HEK293 (cell line): ENCODE data around the gene ABR.

ENCODE experiments used
- CTCF ChIA-PET: fragments of 350-600 bp; formaldehyde crosslinking; extraction: SDS; loops from one replicate; lab custom pipeline; 2021; ENCODE audit warnings: antibody characterized with exemption; lab: Yijun Ruan, JAX
- POLR2A ChIA-PET: fragments of 300-600 bp; formaldehyde crosslinking; extraction: SDS; loops from one replicate; lab custom pipeline; 2020; ENCODE audit warnings: antibody characterized with exemption, inconsistent platforms; lab: Yijun Ruan, JAX
- H3K27ac ChIP-seq: fragments of 200-500 bp; sonication (Bioruptor generic); 2 replicates; pipeline ENCODE4 v1.5.1; 2014; ENCODE audit warnings: low read depth, low read length, control low read depth, inconsistent platforms; ENCODE audit errors: extremely low read depth
- H3K36me3 ChIP-seq, 2 experiments: fragments of 200-500 bp in 1 of 2; sonication (Bioruptor generic) in 1 of 2; 1 replicate in 1 of 2; 2 replicates in 1 of 2; pipeline ENCODE4 v1.5.1; 2014 to 2017; ENCODE audit warnings: inconsistent platforms in 2 of 2, low read length in 2 of 2; ENCODE audit not compliant: control insufficient read depth in 2 of 2, insufficient read depth in 1 of 2
- H3K4me1 ChIP-seq: fragments of 200-500 bp; sonication (Bioruptor generic); 2 replicates; pipeline ENCODE4 v1.5.1; 2014; ENCODE audit warnings: mild to moderate bottlenecking, low read length, inconsistent platforms; ENCODE audit not compliant: control insufficient read depth, insufficient read depth
- H3K4me3 ChIP-seq: 2 replicates; pipeline ENCODE4 v1.5.1; 2011; ENCODE audit warnings: low read depth, mild to moderate bottlenecking, control low read depth, low read length, moderate library complexity
- H3K9me3 ChIP-seq: fragments of 200-500 bp; sonication (Bioruptor generic); 2 replicates; pipeline ENCODE4 v1.5.1; 2014; ENCODE audit warnings: low read depth, low read length, inconsistent platforms; ENCODE audit not compliant: control insufficient read depth, insufficient read depth
- AEBP2 ChIP-seq: fragments of 450-650 bp; formaldehyde crosslinking; IDR thresholded peaks from 2 replicates; pipeline ENCODE4 v1.5.1; 2016; ENCODE audit warnings: missing biosample characterization, missing genetic modification characterization, borderline replicate concordance
- GLIS1 ChIP-seq: fragments of 450-650 bp; formaldehyde crosslinking; IDR thresholded peaks from 2 replicates; pipeline ENCODE4 v1.5.1; 2016; ENCODE audit warnings: missing biosample characterization, missing genetic modification characterization
- KLF1 ChIP-seq: fragments of 450-650 bp; formaldehyde crosslinking; IDR thresholded peaks from 2 replicates; pipeline ENCODE4 v1.5.1; 2016; ENCODE audit warnings: missing biosample characterization, missing genetic modification characterization
- KLF10 ChIP-seq: fragments of 450-650 bp; IDR thresholded peaks from 2 replicates; pipeline ENCODE4 v1.5.1; 2018; ENCODE audit warnings: missing biosample characterization, mild to moderate bottlenecking, missing genetic modification characterization
- KLF17 ChIP-seq: fragments of 450-650 bp; formaldehyde crosslinking; IDR thresholded peaks from 2 replicates; pipeline ENCODE4 v1.5.1; 2016; ENCODE audit warnings: missing biosample characterization, missing genetic modification characterization
- PATZ1 ChIP-seq: fragments of 450-650 bp; formaldehyde crosslinking; IDR thresholded peaks from 2 replicates; pipeline ENCODE4 v1.5.1; 2016; ENCODE audit warnings: missing biosample characterization, missing genetic modification characterization
- ZFP69B ChIP-seq: fragments of 450-650 bp; formaldehyde crosslinking; IDR thresholded peaks from 2 replicates; pipeline ENCODE4 v1.5.1; 2016; ENCODE audit warnings: missing biosample characterization, missing genetic modification characterization
- ZIC2 ChIP-seq: fragments of 450-650 bp; formaldehyde crosslinking; IDR thresholded peaks from 2 replicates; pipeline ENCODE4 v1.5.1; 2016; ENCODE audit warnings: missing biosample characterization, missing genetic modification characterization
- ZNF214 ChIP-seq: fragments of 450-650 bp; formaldehyde crosslinking; IDR thresholded peaks from 2 replicates; pipeline ENCODE4 v1.5.1; 2017; ENCODE audit warnings: missing biosample characterization, mild to moderate bottlenecking, missing genetic modification characterization, borderline replicate concordance
- ZNF341 ChIP-seq: fragments of 450-650 bp; formaldehyde crosslinking; IDR thresholded peaks from 2 replicates; pipeline ENCODE4; 2016; ENCODE audit warnings: low read depth, missing biosample characterization, missing genetic modification characterization
- ZNF404 ChIP-seq: fragments of 450-650 bp; formaldehyde crosslinking; IDR thresholded peaks from 2 replicates; pipeline ENCODE4 v1.5.1; 2017; ENCODE audit warnings: missing biosample characterization, missing genetic modification characterization
- ZNF521 ChIP-seq: fragments of 450-650 bp; formaldehyde crosslinking; IDR thresholded peaks from 2 replicates; pipeline ENCODE4 v1.5.1; 2017; ENCODE audit warnings: missing biosample characterization, mild to moderate bottlenecking, missing genetic modification characterization
- ZNF544 ChIP-seq: fragments of 450-650 bp; formaldehyde crosslinking; IDR thresholded peaks from 2 replicates; pipeline ENCODE4 v1.5.0; 2017; ENCODE audit warnings: missing biosample characterization, missing genetic modification characterization
- ZNF571 ChIP-seq: fragments of 450-650 bp; formaldehyde crosslinking; IDR thresholded peaks from 2 replicates; pipeline ENCODE4 v1.5.0; 2017; ENCODE audit warnings: missing biosample characterization, missing genetic modification characterization
- ZNF660 ChIP-seq: fragments of 450-650 bp; IDR thresholded peaks from 2 replicates; pipeline ENCODE4 v1.5.1; 2018; ENCODE audit warnings: missing biosample characterization, mild to moderate bottlenecking, missing genetic modification characterization
- ZNF692 ChIP-seq: fragments of 450-650 bp; formaldehyde crosslinking; IDR thresholded peaks from 2 replicates; pipeline ENCODE4 v1.5.1; 2016; ENCODE audit warnings: missing biosample characterization, missing genetic modification characterization
- TF ChIP-seq, protein P1 (sequence below): fragments of 450-650 bp; formaldehyde crosslinking; IDR thresholded peaks from 2 replicates; pipeline ENCODE4 v1.5.1; 2016; ENCODE audit warnings: missing biosample characterization, missing genetic modification characterization, low read depth
- TF ChIP-seq, protein P2 (sequence below): fragments of 450-650 bp; formaldehyde crosslinking; optimal IDR thresholded peaks from 2 replicates; pipeline ENCODE3; 2016; ENCODE audit warnings: missing biosample characterization, mild to moderate bottlenecking, missing genetic modification characterization

ABR gene

DNA sequence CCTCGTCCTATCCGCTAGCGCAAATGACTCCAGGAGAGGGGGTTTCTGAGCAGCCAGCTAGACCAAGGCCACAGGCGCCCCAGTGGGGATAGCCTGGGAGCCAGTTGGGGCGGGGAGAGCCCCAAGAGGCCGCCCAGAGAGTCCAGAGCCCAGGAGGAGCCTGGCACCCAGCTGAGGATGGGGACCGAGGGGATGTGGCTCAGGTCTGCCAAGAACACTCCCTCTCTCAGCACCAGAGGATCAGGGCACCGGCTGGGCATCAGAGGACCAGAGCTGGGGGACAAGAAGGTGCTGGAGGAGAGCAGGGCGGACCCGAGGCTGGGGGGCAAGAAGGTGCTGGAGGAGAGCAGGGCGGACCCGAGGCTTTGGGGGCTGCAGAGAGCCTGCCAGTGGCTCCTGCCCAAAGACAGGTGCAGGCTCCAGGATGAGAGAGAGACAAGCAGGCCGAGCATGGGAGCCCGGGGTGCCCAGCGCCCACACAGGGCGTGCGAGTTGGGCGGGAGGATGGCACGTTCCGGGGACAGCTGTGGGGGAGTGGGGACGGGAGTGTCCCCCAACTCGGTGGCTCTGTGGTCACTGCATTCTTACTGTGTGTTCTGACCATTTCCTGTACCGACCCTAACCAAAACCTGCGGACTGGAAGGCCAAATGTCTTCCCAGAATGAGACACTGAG, 143.5 kb downstream of the ABR start:
- TF ChIP-seq, protein P1, sequence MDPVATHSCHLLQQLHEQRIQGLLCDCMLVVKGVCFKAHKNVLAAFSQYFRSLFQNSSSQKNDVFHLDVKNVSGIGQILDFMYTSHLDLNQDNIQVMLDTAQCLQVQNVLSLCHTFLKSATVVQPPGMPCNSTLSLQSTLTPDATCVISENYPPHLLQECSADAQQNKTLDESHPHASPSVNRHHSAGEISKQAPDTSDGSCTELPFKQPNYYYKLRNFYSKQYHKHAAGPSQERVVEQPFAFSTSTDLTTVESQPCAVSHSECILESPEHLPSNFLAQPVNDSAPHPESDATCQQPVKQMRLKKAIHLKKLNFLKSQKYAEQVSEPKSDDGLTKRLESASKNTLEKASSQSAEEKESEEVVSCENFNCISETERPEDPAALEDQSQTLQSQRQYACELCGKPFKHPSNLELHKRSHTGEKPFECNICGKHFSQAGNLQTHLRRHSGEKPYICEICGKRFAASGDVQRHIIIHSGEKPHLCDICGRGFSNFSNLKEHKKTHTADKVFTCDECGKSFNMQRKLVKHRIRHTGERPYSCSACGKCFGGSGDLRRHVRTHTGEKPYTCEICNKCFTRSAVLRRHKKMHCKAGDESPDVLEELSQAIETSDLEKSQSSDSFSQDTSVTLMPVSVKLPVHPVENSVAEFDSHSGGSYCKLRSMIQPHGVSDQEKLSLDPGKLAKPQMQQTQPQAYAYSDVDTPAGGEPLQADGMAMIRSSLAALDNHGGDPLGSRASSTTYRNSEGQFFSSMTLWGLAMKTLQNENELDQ = no peak
- TF ChIP-seq, protein P2, sequence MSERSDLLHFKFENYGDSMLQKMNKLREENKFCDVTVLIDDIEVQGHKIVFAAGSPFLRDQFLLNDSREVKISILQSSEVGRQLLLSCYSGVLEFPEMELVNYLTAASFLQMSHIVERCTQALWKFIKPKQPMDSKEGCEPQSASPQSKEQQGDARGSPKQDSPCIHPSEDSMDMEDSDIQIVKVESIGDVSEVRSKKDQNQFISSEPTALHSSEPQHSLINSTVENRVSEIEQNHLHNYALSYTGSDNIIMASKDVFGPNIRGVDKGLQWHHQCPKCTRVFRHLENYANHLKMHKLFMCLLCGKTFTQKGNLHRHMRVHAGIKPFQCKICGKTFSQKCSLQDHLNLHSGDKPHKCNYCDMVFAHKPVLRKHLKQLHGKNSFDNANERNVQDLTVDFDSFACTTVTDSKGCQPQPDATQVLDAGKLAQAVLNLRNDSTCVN (tag by site-specific recombination) = no peak
- TF ChIP-seq ZIC2 (tag by site-specific recombination) = 0 out of 2 replicates have a peak, but pooled peaks have one; percentile 16
- H3K36me3 ChIP-seq = peaks cover 0 to 40% of the 10 kb centered on the region in 2 experiments; a peak in 1 of 3 replicates
- POLR2A ChIA-PET = no interaction called here
- H3K4me3 ChIP-seq = no peak overlapping the region
- no peaks in the 10 kb centered on the region for H3K9me3 ChIP-seq
- H3K27ac ChIP-seq = no peak overlapping the region
- no peaks in the 10 kb centered on the region for H3K4me1 ChIP-seq
- CTCF ChIA-PET = no interaction called here

GRCh38 chr17:1035546-1036170, 144.1 kb downstream of the ABR start:
- TF ChIP-seq ZNF404 (tag by site-specific recombination) (no peak), KLF1 (peak; percentile 46; the same call in 1 of the 2 replicates), ZNF341 (tag by site-specific recombination) (peak; percentile 33), ZNF692 (tag by site-specific recombination) (no peak), GLIS1 (tag by site-specific recombination) (peak; percentile 36; the same call in 1 of the 2 replicates), KLF17 (tag by site-specific recombination) (0 out of 2 replicates have a peak, but pooled peaks have one; percentile 52), ZNF571 (tag by site-specific recombination) (no peak)
- H3K9me3 ChIP-seq = no peaks in the 10 kb centered on the region
- H3K27ac ChIP-seq = no peak overlapping the region
- H3K36me3 ChIP-seq = peaks cover 0 to 37% of the 10 kb centered on the region in 2 experiments; a peak in 1 of 3 replicates
- ChIA-PET POLR2A (no interaction called here), CTCF (no interaction called here)
- no peaks in the 10 kb centered on the region for H3K4me1 ChIP-seq
- no peak overlapping the region for H3K4me3 ChIP-seq

DNA sequence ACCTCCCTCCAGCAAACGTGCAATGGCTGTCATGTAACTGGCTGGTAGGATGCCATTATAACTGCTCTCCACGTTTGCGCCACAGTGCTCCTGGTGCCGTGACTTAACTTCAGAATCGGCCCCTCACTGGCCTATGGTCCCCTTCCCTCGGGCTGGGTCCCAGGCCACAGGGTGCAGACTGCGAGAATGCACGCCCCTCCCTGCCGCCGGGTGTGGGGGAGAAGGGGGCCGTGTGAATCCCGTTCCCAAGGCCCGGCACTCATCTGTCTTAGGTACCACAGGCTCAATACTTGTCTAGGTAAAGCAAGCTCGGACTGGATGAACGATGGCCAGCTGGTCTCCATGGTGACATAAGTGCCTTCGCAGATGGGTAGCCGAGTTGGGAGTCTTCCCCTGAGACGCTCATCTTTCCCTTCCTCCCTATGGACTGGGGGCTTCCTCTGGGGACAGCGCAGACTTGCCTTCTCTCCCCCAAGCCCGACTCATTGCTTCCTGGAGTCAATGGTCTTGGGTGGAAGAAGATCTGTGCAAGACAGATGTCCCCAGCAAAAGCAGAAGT, 145.1 kb downstream of the ABR start:
- H3K4me3 ChIP-seq = no peak overlapping the region
- peaks cover 0 to 34% of the 10 kb centered on the region in 2 experiments; a peak in 1 of 3 replicates for H3K36me3 ChIP-seq
- no peaks in the 10 kb centered on the region for H3K4me1 ChIP-seq
- H3K9me3 ChIP-seq = no peaks in the 10 kb centered on the region
- CTCF ChIA-PET = interaction anchor here (0.7 to 1.3 kb wide), 2 partner anchors 21 to 589 kb away, joined by 3 to 4 read pairs; partner anchors contain the start of gene RFLNB
- POLR2A ChIA-PET = interaction anchor here (0.5 kb wide), 1 partner anchor 225 kb away, joined by 3 read pairs; no protein-coding TSS in a partner anchor
- no peak overlapping the region for H3K27ac ChIP-seq
- TF ChIP-seq AEBP2 (tag by site-specific recombination) = no peak
- 0 out of 2 replicates have a peak, but pooled peaks have one; percentile 20 for TF ChIP-seq PATZ1 (tag by site-specific recombination)
- TF ChIP-seq ZNF521 = no peak
- TF ChIP-seq ZNF214 = no peak
- TF ChIP-seq KLF10 (tag by site-specific recombination) = no peak
- TF ChIP-seq ZNF660 (tag by site-specific recombination) = no peak
- no peak for TF ChIP-seq ZFP69B (tag by site-specific recombination)
- no peak for TF ChIP-seq ZNF544
